ENCODE measurements around the gene CLEC18A.
"Not testable (repeated sequence)": the region's sequence is repeated elsewhere in the genome, so short reads cannot be mapped to it uniquely, and the experiment has no call there.

The CLEC18A gene

DNA sequence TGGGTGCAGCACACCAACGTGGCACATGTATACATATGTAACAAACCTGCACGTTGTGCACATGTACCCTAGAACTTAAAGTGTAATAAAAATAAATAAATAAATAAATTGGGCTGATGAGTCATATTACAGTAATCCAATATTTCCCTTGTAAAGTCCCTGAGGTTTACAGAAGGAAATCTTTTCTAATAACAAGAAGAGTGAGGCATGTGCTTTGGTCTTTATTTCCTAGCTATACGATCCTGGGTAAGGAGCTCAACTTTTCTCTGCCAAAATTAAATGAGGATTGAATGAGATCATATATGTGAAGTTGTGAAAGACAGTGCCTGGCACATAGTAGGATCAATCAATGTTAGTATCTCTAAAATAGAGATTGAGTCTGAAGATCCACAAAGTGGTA is 57.5 kb downstream of the CLEC18A start:
- in situ Hi-C loops (cut with MboI; ENCODE audit: low pct_unique_long_range_greater_than_20kb, low sequenced_read_pairs); DNase-seq: not testable (repeated sequence)

DNA sequence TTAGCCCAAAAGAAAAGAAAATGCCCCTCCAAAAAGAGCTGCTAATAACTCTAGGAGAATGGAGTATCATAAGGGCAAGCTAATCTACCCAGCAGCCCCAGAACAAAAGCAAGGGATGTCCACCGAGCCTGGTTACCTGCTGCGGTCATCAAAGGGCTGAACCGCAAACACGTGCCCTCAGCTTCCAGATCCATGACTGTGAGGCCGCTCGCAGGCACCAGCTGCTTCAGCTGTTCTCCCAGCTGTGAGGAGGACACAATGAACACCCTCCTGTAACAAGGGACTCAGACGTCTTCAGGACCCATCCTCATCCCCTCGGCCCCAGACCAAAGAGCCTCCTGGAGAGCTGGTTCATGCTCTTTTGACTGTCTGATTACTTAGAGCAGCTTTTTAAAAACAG is 59.5 kb downstream of the CLEC18A start:
- DNase-seq; in situ Hi-C loops (cut with MboI; ENCODE audit: low pct_unique_long_range_greater_than_20kb, low sequenced_read_pairs): not testable (repeated sequence)

DNA sequence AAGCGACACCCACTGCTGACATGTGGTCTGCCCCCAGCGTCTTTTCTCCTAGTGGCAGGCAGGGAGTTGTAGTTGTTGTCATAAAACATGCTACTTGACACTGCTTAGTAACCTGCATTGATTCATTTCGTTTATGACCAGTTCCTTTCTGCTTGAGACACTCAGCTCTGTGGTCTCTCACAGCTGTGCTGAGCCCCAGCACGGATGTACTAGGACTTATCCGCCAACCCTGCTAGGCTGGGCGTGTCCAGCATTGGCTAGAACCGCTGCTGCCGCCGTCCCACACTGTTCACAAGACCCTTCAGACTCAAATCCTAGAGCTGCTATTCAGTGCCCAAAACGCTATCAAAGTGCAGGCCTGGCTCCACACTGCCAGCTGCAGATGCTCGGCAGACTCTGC is 60.0 kb downstream of the CLEC18A start:
- in situ Hi-C loops (cut with MboI; ENCODE audit: low pct_unique_long_range_greater_than_20kb, low sequenced_read_pairs); DNase-seq: not testable (repeated sequence)

DNA sequence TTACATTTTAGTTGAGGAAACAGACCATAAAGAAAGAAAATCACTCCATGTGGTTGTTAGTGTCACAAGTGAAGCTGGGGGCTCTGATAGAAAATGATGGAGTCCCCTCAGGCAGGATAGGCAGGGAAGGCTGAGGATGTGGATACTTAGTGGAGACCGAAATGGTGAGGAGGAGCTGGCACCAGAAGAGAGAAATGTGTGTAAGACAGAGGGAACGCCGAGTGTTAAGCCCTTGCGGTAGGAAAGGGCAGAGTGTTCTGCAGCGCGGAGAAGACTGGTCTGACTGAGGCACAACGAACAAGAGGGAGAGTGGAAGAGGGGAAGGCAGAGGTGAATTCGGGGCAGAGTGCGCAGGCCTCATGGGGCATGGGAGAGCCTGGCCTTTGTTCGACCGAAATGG is 61.2 kb downstream of the CLEC18A start:
- in situ Hi-C loops (cut with MboI; ENCODE audit: low pct_unique_long_range_greater_than_20kb, low sequenced_read_pairs); DNase-seq: not testable (repeated sequence)

DNA sequence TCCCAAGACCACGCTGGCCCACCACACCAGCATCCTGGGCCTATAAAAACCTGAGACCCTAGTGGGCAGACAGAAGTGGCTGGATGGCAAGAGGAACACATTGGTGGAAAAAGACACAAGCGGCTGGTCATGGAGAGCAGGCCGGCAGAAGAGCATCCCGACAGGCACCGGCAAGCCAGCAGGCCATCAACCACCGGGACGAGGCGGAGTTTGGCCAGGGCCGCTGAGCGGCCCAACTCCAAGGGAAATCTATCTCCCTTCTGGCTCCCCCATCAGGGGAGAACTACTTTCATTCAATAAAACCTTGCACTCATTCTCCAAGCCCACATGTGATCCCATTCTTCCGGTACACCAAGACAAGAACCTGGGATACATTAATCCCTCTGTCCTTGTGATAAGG is 61.8 kb downstream of the CLEC18A start:
- DNase-seq; in situ Hi-C loops (cut with MboI; ENCODE audit: low pct_unique_long_range_greater_than_20kb, low sequenced_read_pairs): not testable (repeated sequence)
